Activated T-helper 1 cell treated with anti-CD3 and anti-CD28 coated beads, Interleukin-2, amount 50 U/mL, for 16 hours (primary cell): ENCODE results near the gene HEXIM2.
"Not testable (repeated sequence)": the region's sequence is repeated elsewhere in the genome, so short reads cannot be mapped to it uniquely, and the experiment has no call there.

ENCODE experiments used
- DNase-seq, 2 donors: peaks; one replicate each; pipeline ENCODE4 v3.0.0-alpha.2; 2020; ENCODE audit warnings: low read depth in 1 of 2, low spot score in 1 of 2

HEXIM2 gene, protein sequence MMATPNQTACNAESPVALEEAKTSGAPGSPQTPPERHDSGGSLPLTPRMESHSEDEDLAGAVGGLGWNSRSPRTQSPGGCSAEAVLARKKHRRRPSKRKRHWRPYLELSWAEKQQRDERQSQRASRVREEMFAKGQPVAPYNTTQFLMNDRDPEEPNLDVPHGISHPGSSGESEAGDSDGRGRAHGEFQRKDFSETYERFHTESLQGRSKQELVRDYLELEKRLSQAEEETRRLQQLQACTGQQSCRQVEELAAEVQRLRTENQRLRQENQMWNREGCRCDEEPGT

DNA sequence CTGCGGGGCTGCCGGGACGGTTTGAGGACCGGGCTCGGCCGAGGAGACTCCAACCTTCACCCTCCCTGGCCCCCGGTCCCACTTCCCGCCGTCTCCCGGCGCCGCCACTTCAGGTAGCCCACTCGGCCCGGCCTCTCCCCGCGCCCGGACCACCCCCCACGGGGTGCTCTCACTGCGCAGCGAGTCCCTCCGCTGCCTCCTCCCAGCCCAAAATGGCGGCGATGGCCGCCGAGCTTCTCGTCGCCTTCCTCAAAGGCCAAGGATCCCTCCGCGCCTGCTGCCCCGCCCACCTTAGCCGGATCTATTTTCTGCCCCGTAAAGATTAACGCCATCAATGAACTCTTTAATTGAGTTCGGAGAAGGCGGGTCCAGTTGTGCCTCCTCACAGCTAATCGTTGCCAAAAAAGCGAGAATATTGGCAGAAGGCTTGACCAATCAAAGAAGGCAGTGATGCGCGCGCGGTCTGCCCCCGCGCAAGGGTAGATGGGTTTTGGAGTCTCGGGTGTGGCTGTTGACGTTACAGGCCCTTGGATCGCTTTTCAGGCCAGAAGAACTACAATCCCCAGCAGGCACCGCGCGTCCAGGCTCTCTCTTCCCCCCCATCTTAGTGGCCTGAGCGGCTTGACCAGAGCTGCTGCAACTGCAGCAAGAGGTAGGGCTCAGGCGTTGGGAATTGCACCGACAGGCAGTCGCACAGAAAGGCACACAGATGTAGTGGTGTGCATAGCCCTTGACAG is at the start of gene HEXIM2:
Gene HEXIM2, plus strand, starts transcription at position 588 of the 737 bp plus-strand sequence. CDS start 919 bp downstream, outside the sequence.
- DNase-seq, result peak; percentile 95 to 99

GRCh38 chr17:45112559-45113423 is 48.9 kb upstream of the HEXIM2 start:
- DNase-seq, result no peak

- no peak for DNase-seq
These were observed 48.3 kb upstream of the HEXIM2 start for GRCh38 chr17:45113424-45113754.

DNA sequence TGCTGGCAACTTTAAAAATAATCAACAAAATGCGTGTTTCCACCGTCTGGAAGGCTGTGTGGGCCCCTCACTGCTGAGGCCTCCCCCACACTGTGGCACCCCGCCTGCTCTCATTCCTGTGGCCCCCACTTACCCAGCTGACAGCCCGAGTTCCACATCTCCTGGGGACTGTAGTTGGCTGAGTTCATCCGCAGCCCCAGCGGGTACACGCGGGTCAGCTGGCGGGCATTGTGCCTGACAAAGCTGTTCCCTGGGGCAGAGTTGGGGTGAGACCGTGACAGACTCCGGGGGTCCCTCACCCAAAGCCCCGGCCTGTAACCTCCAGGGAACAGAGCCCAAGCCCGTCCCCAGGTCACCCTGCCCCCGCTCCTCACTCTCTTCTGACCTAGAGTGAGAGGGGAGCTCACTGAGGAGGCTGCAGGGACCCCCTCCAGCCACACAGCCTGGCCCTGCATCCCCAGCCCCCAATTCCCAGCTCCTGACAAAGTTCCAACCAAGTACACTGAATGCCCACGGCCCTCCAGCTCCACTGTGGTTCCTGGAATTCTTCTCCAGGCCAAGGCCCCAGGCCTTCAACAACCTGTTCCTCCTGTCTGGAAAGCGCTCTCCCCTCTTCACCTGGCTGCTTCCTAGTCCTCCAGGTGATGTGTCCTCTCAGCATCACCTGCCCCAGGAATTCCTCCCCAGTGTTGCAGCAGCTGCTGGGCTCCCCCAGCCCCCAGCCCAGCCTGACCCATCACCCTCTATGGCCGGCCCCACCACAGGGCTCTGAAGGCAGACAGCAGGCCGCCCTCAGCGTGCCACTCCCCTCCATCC is 47.4 kb upstream of the HEXIM2 start:
- no peak for DNase-seq

DNA sequence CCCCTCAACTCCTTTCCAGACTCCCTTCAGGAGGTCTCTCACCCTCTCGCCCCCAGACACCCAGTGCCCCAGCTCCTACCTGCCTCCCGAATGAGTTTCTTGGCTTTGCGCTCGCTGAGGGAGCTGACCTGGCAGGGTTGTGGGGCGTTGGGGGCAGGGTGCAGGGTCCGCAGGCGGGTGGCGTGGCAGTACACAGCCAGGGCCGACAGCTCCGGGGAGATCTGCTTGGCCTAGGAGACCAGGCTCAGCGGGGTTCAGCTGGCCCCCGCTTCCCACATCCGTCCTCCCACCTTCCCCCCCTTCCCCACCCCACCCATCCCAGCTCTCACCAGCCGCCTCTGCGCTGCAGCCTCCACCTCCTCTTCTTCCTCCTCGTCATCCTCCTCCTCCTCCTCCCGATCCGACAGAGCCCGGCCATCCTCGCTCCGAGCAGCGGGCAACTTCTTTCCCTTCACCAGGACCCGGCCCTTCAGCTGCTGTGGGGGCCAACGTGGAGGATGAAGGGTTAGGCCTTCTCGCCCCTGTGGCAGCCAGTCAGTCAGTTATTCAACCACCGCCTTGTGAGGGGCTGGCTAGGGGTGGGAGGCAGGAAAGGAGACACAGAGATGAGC is 46.6 kb upstream of the HEXIM2 start:
- no peak for DNase-seq

DNA sequence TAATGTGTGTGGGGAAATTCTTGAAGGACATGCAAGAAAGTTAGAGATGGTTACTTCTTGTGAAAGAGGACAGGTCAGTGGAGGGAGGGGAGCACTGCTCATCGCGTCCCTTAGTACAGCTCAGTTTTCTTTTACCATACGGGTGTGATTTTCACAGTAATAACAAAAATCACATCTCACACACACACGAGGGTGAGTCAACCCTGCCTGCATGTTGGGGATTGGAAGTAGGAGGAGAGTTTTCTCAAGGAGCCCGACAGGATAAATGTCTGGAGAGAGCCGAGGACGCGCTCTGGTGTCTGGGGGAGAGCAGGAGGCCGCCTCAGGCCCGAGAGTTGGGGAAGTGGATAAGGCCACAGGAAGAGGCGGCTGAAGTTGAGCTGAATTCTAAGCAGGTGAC is 45.8 kb upstream of the HEXIM2 start:
- DNase-seq, result no peak

DNA sequence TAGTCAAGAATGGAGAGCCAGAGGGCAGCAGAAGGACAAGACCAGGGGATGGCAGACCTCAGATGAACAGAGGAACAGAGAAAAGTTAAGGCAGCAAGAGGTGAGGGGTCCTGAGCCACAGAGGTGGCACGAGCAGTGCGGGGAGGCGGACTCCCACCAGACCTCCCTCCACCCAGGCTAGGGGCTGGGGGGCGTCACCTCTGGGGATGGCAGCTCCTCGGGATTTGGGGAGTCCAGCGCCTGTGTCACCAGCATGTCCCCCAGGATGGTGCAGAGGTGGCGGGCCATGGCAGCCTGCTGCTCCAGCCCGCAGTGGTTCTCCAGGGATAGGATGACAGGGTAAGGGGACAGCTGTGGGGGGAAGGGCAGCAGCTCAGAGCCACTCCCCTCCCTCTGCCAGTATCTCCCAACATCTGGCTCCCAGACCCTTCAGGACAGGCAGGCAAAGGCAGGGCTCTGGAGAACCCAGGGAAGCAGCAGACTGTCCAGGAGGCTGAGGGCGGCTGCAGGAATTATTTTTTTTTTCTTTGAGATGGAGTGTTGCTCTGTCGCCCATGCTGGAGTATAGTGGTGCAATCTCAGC is 45.1 kb upstream of the HEXIM2 start:
- no peak for DNase-seq

- DNase-seq, result no peak
These were observed 44.3 kb upstream of the HEXIM2 start for GRCh38 chr17:45117334-45117733.

DNA sequence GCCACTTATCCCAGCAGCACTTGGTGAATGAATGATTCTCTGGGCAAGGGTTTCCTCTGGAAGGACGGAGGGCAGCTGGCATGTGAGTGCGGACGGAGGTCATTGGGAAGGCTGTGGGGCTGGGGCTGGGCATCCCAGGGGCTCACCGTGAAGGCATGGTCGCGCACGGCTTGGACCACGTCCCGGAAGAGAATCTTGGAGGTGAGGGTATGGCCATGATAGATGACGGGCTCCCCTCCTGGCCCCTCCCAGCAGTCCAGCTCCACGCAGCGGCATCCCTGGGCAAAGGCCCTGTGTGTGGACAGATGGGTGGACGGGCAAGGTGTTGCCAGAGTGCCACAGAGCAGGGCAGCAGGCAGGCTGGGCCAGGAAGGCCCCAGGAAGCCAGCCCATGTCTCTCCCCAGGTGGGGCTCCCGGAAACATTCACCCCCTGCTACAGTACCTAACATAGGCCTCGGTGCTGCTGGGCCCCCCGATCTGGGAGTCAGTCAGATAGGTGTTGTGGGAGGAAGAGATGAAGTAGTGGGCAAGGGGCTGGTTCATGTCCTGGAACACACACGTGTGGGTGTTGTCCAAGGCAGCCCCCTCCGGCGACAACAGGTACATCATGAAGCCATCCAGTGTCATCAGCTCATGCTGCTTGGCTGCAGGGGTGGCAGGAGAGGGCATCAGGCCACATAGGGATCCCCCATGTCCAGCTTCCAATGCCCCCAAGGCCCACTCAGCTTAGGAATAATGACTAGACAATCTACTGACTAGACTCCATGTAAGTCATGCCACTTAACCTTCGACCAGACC is 43.6 kb upstream of the HEXIM2 start:
- no peak for DNase-seq

GRCh38 chr17:45118691-45119090 is 43.0 kb upstream of the HEXIM2 start:
- no peak for DNase-seq

- DNase-seq, result no peak
These were observed 41.7 kb upstream of the HEXIM2 start for GRCh38 chr17:45119964-45120363.

DNA sequence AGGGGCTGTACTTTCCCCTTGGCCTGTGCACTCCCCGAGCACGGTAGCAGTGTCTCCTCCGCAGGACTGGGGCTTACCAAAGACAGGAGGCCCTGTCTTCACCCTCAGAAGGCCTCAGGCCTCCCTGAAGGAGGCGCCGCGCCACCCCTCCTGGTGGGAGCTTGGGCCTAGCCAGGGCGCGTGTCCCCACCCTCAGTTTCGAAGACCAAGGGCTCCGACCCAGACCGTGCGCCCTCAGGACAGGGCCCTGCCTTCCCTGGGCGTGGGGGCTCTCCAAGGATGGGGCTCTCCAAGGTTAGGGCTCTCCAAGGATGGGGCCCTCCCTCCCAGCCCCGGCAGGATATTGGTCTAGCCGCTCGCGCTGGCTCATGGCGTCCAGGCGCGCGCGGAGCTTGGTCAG is 41.1 kb upstream of the HEXIM2 start:
- DNase-seq, result no peak

- no peak for DNase-seq
These were observed 40.6 kb upstream of the HEXIM2 start for GRCh38 chr17:45121055-45121454.

- no peak for DNase-seq
These were observed 38.5 kb upstream of the HEXIM2 start for GRCh38 chr17:45123076-45123770.

DNA sequence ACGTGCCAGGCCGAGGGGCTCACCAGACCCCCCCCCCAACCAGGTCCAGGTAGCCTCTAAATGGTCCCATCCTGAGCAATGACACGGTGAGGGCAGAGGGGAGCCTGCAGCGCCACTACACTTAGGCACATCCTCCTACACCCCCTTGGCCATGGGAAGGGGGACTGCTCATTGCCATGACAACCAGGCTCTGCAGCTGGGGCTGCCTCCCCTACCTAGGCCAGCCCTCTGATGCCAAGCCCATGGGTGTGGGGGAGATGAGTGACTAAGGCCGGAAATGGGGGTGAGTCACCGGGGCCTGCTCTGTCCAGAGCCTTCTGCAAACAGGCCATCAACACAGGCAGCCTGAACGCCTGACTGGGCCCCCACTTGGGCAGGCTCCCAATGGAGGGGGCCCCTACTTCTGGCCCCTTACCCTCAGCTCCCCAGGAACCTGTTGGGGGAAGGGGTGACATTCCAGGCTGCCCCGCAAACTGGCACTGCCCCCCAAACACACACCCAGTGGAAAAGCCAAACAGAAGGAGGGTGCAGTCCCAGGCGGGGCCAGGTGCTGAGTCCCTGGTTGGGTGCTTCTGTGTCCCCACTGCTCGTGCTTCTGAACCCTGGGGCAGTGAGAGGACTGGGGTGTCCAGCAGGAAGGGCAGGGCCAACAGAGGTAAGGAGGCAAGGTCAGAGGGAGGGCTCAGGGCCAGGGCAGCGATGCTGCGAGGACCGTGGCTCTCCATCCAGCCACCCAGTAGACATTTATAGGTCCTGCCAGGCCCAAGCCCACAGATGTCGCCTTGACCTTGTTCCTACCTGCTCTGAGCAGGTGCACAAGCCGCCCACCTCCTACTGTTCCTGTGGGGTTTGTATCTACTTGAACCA is 37.5 kb upstream of the HEXIM2 start:
- DNase-seq, result no peak

- not testable (repeated sequence) for DNase-seq
These were observed 36.9 kb upstream of the HEXIM2 start for GRCh38 chr17:45124797-45125122.

GRCh38 chr17:45125509-45125908 is 36.2 kb upstream of the HEXIM2 start:
- no peak for DNase-seq

- no peak for DNase-seq
These were observed 34.5 kb upstream of the HEXIM2 start for GRCh38 chr17:45127207-45127547.
